WI38 (cell line): ENCODE measurements around the gene WFDC5.
"Not testable (repeated sequence)": the region's sequence is repeated elsewhere in the genome, so short reads cannot be mapped to it uniquely, and the experiment has no call there.

ENCODE experiments used
- H3K4me3 ChIP-seq: 2 replicates; pipeline ENCODE4 v1.5.1; 2011; ENCODE audit warnings: low read depth, mild to moderate bottlenecking, control low read depth, low read length
- CTCF ChIP-seq: IDR thresholded peaks from 2 replicates; pipeline ENCODE4 v1.5.1; 2012; ENCODE audit warnings: low read depth, mild to moderate bottlenecking, control low read depth, low read length

WFDC5 gene

GRCh38 chr20:45067087-45067486, 47.9 kb downstream of the WFDC5 start:
- no peak for TF ChIP-seq CTCF
- no peak overlapping the region for H3K4me3 ChIP-seq

GRCh38 chr20:45066372-45066771, 48.6 kb downstream of the WFDC5 start:
- TF ChIP-seq CTCF = no peak
- H3K4me3 ChIP-seq = no peak overlapping the region

DNA sequence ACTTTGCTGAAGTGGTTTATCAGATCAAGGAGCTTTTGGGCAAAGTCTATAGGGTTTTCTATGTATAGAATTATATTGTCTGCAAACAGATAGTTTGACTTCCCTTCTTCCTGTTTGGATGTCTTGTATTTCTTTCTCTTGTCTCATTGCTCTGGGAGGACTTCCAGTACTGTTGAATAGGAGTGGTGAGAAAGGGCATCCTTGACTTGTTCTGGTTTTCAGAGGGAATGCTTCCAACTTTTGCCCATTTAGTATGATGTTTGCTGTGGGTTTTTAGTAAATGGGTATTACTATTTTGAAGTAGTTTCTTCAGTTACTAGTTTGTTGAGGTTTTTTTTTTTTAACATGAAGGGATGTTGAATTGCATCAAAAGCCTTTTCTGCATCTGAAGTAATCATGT, 50.2 kb downstream of the WFDC5 start:
- no peak for TF ChIP-seq CTCF
- H3K4me3 ChIP-seq = no peak overlapping the region

DNA sequence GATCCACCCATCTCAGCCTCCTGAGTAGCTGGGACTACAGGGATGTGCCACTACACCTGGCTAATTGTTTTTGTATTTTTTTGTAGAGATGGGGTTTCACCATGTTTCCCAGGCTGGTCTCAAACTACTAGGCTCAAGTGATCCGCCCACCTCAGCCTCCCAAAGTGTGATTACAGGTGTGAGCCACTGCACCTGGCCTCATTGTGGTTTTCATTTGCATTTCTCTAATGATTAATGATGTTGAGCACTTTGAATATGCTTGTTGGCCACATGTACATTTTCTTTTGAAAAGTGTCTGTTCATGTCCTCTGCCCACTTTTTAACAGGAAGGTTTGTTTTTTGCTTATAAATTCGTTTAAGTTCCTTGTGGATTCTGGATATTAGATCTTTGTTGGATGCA, 51.9 kb downstream of the WFDC5 start:
- H3K4me3 ChIP-seq = not testable (repeated sequence)

DNA sequence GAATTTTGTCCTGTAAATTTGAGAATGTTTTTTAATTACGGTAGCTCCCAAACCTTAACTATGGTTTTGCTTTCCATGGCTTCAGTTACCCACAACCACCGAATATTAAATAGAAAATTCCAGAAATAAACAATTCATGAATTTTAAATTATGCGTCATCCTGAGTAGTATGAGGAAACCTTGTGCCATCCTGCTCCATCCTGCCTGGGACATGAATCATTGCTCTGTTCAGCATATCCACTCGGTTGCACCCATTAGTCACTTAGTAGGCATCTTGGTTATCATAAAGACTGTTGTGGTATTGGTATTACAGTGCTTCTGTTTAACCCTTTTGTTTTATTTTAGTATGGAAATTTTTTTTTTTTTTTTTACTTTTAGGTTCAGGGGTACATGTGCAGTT, 53.7 kb downstream of the WFDC5 start:
- no peak for TF ChIP-seq CTCF
- H3K4me3 ChIP-seq = no peak overlapping the region

DNA sequence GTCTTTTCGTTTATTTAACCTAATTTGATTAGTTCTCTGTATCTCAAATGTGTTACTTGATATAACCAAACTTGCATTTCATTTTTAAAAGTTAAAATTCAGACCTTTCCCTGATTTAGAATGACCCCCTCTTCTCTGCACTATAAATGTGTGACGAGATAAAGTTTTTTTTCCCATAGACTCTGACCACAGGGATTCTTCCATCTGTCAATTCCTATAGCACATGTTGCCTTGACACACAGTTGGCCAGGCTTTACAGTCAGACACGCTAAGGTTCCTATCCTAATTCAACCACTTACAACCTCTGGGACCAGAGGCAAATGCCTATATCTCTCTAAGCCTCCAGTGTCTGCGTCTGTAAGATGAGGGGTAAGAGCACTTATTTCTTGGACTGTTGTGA, 54.7 kb downstream of the WFDC5 start:
- no peak for TF ChIP-seq CTCF
- H3K4me3 ChIP-seq = no peak overlapping the region
